Naive thymus-derived CD8-positive, alpha-beta T cell (primary cell): ENCODE data around the gene PSMA4. TPM values are rescaled to one million over a fixed set of nuclear protein-coding genes. Genes with fewer than 3 reads are reported as not detected.
A peak's percentile ranks its signal among the peaks of the same experiment; 100 is the strongest.
"Not testable (repeated sequence)": the region's sequence is repeated elsewhere in the genome, so short reads cannot be mapped to it uniquely, and the experiment has no call there.

Experiments used
- ATAC-seq, 2 donors: fragments of 150-1000 bp; cut with Tn5 transposase in 1 of 2; sonication (Bioruptor Pico), chemical (Tn5 transposase) in 1 of 2; 1 replicate in 1 of 2; 2 replicates in 1 of 2; pipeline ENCODE4 v1.10.0; 2021; ENCODE audit warnings: mild to moderate bottlenecking in 2 of 2, moderate library complexity in 2 of 2
- POLR2A ChIA-PET: fragments of 350-600 bp; sonication (Branson Sonifier 250); formaldehyde crosslinking; loops from one replicate; lab custom pipeline; 2021; ENCODE audit warnings: antibody characterized with exemption; lab: Charles Lee
- DNase-seq, 10 donors: peaks; one replicate each; pipeline versions ENCODE4 v3.0.0 to v3.0.0-alpha.2; 2020 to 2022
- H3K27ac Mint-ChIP-seq, 10 donors: one replicate each; pipeline ENCODE4 v1.8.0; 2020 to 2022; ENCODE audit warnings: mild to moderate bottlenecking in 10 of 10, mixed read lengths in 10 of 10, moderate library complexity in 4 of 10, inconsistent platforms in 1 of 10
- H3K27me3 Mint-ChIP-seq, 5 donors: one replicate each; pipeline ENCODE4 v1.8.0; 2021 to 2022; ENCODE audit warnings: mixed read lengths in 5 of 5
- H3K36me3 Mint-ChIP-seq, 3 donors: one replicate each; pipeline ENCODE4 v1.8.0; 2020 to 2022; ENCODE audit warnings: mixed read lengths in 3 of 3, mild to moderate bottlenecking in 2 of 3, inconsistent platforms in 1 of 3
- H3K4me1 Mint-ChIP-seq, 4 donors: one replicate each; pipeline ENCODE4 v1.8.0; 2021 to 2022; ENCODE audit warnings: mixed read lengths in 4 of 4
- H3K4me3 Mint-ChIP-seq, 10 donors: one replicate each; pipeline ENCODE4 v1.8.0; 2020 to 2022; ENCODE audit warnings: mild to moderate bottlenecking in 10 of 10, mixed read lengths in 10 of 10, moderate library complexity in 6 of 10, inconsistent platforms in 1 of 10
- H3K9me3 Mint-ChIP-seq, 9 donors: one replicate each; pipeline ENCODE4 v1.8.0; 2020 to 2022; ENCODE audit warnings: mixed read lengths in 9 of 9, mild to moderate bottlenecking in 3 of 9, inconsistent platforms in 1 of 9, moderate library complexity in 1 of 9
- polyA plus RNA-seq, 3 donors: library from polyadenylated mRNA; unstranded; fragments of 300-500 nt; fragmentation: Illumina TruSeq; gene quantifications; one replicate each; pipeline ENCODE4 v1.2.3, GENCODE V29; 2021
- total RNA-seq, 8 experiments: library from RNA in 2 of 8; stranded (reverse) in 2 of 8; gene quantifications; one replicate each; pipeline ENCODE4 v1.2.3 and lab custom pipeline; 2021 to 2026

PSMA4 gene
- total and polyA plus RNA-seq, 5 experiments from 2014 or later: 87.0 to 218 (median 170) TPM

GRCh38 chr15:78560201-78560600, 20.0 kb downstream of the PSMA4 start:
- H3K9me3 Mint-ChIP-seq, H3K27ac Mint-ChIP-seq, POLR2A ChIA-PET, H3K4me3 Mint-ChIP-seq, ATAC-seq, H3K36me3 Mint-ChIP-seq, DNase-seq: not testable (repeated sequence)
- Mint-ChIP-seq H3K27me3 (peaks cover 0 to 22% (median 8%) of the 10 kb centered on the region in 5 donors), H3K4me1 (peaks cover 6 to 11% (median 9%) of the 10 kb centered on the region in 4 donors)

- no peak for ATAC-seq
- H3K9me3 Mint-ChIP-seq: no peaks in the 10 kb centered on the region
- peaks cover 13 to 21% (median 17%) of the 10 kb centered on the region in 4 donors for H3K4me1 Mint-ChIP-seq
- H3K27ac Mint-ChIP-seq: peak overlapping the region in 1 of 10 donors; percentile 6
- POLR2A ChIA-PET: no interaction called here
- no peak overlapping the region for H3K4me3 Mint-ChIP-seq
- peaks cover 4 to 28% (median 14%) of the 10 kb centered on the region in 5 donors for H3K27me3 Mint-ChIP-seq
- no peak for DNase-seq
- H3K36me3 Mint-ChIP-seq: peaks cover 0 to 9% (median 0%) of the 10 kb centered on the region in 3 donors
Measured at GRCh38 chr15:78561490-78561889, 21.2 kb downstream of the PSMA4 start.

- H3K27ac Mint-ChIP-seq: peak overlapping the region in 1 of 10 donors; percentile 5
- ATAC-seq (no peak), DNase-seq (no peak)
- H3K36me3 Mint-ChIP-seq: peaks cover 0 to 5% (median 0%) of the 10 kb centered on the region in 3 donors
- no peaks in the 10 kb centered on the region for H3K9me3 Mint-ChIP-seq
- POLR2A ChIA-PET: no interaction called here
- peaks cover 15 to 22% (median 20%) of the 10 kb centered on the region in 4 donors for H3K4me1 Mint-ChIP-seq
- peak overlapping the region in 1 of 10 donors; percentile 31 for H3K4me3 Mint-ChIP-seq
- H3K27me3 Mint-ChIP-seq: peaks cover 9 to 27% (median 17%) of the 10 kb centered on the region in 5 donors
Measured at GRCh38 chr15:78563092-78563491, 22.8 kb downstream of the PSMA4 start.

GRCh38 chr15:78564743-78565096, 24.5 kb downstream of the PSMA4 start:
- POLR2A ChIA-PET: interaction anchor here (2.2 kb wide), 1 partner anchor 25 kb away, joined by 7 read pairs; the partner anchor contains the start of gene PSMA4
- H3K27ac Mint-ChIP-seq: peak overlapping the region in 8 of 10 donors; percentile 12 to 78 (median 58)
- H3K27me3 Mint-ChIP-seq: peaks cover 4 to 27% (median 16%) of the 10 kb centered on the region in 5 donors
- peak overlapping the region; percentile 81 to 97 (median 86) for H3K4me3 Mint-ChIP-seq
- DNase-seq (peak in 1 of 10 donors; percentile 6), ATAC-seq (peak; percentile 22 to 24)
- H3K36me3 Mint-ChIP-seq: peaks cover 0 to 3% (median 0%) of the 10 kb centered on the region in 3 donors
- peaks cover 15 to 22% (median 20%) of the 10 kb centered on the region in 4 donors for H3K4me1 Mint-ChIP-seq
- no peaks in the 10 kb centered on the region for H3K9me3 Mint-ChIP-seq

- peak; percentile 76 to 83 for ATAC-seq
Measured at GRCh38 chr15:78565097-78565950, 25.1 kb downstream of the PSMA4 start, which contains the start of gene CHRNA5. CHRNA5 (plus strand) TSS chr15:78565520; CDS start chr15:78565720, 200 bp downstream.

GRCh38 chr15:78565951-78566774, 25.9 kb downstream of the PSMA4 start:
- DNase-seq (peak in 3 of 10 donors; percentile 5 to 14 (median 12)), ATAC-seq (peak; percentile 27 to 43)
- Mint-ChIP-seq H3K4me3 (peak overlapping the region; percentile 79 to 94 (median 86)), H3K4me1 (peaks cover 15 to 22% (median 20%) of the 10 kb centered on the region in 4 donors), H3K36me3 (peaks cover 0 to 3% (median 0%) of the 10 kb centered on the region in 3 donors), H3K27ac (peak overlapping the region in 4 of 10 donors; percentile 20 to 82 (median 54)), H3K9me3 (no peaks in the 10 kb centered on the region), H3K27me3 (peaks cover 4 to 27% (median 14%) of the 10 kb centered on the region in 5 donors)
- POLR2A ChIA-PET: interaction anchor here (0.7 to 2.2 kb wide), 2 partner anchors 26 to 1554 kb away, joined by 4 to 7 read pairs; partner anchors contain the start of gene PSMA4

More at GRCh38 chr15:78565097-78565950, 25.1 kb downstream of the PSMA4 start, which contains the start of gene CHRNA5:
- DNase-seq: peak in 8 of 10 donors; percentile 10 to 44 (median 27)
- Mint-ChIP-seq H3K4me1 (peaks cover 15 to 22% (median 20%) of the 10 kb centered on the region in 4 donors), H3K27me3 (peaks cover 4 to 27% (median 14%) of the 10 kb centered on the region in 5 donors), H3K27ac (peak within 1 kb of the TSS in 9 of 10 donors; percentile 20 to 82 (median 58)), H3K9me3 (no peaks in the 10 kb centered on the region), H3K4me3 (peak within 1 kb of the TSS; percentile 85 to 97 (median 88)), H3K36me3 (peaks cover 0 to 3% (median 0%) of the 10 kb centered on the region in 3 donors)
- POLR2A ChIA-PET: interaction anchor here (0.6 to 2.2 kb wide), 2 partner anchors 25 to 84 kb away, joined by 4 to 7 read pairs; partner anchors contain the start of gene PSMA4

- ATAC-seq (no peak), DNase-seq (no peak)
- Mint-ChIP-seq H3K27me3 (peaks cover 4 to 20% (median 13%) of the 10 kb centered on the region in 5 donors), H3K27ac (no peak overlapping the region), H3K36me3 (no peaks in the 10 kb centered on the region), H3K4me1 (peaks cover 15 to 22% (median 20%) of the 10 kb centered on the region in 4 donors), H3K9me3 (no peaks in the 10 kb centered on the region), H3K4me3 (peak overlapping the region in 1 of 10 donors; percentile 12)
- POLR2A ChIA-PET: no interaction called here
Measured at GRCh38 chr15:78567531-78567930, 27.3 kb downstream of the PSMA4 start.

- POLR2A ChIA-PET: interaction anchor here (0.7 kb wide), 1 partner anchor 13 kb away, joined by 6 read pairs; no protein-coding TSS in a partner anchor
- no peak overlapping the region for H3K4me3 Mint-ChIP-seq
- H3K9me3 Mint-ChIP-seq: no peaks in the 10 kb centered on the region
- H3K36me3 Mint-ChIP-seq: no peaks in the 10 kb centered on the region
- DNase-seq (no peak), ATAC-seq (no peak)
- H3K4me1 Mint-ChIP-seq: peaks cover 7 to 10% (median 9%) of the 10 kb centered on the region in 4 donors
- no peak overlapping the region for H3K27ac Mint-ChIP-seq
- H3K27me3 Mint-ChIP-seq: peaks cover 6 to 16% (median 12%) of the 10 kb centered on the region in 5 donors
Measured at GRCh38 chr15:78570710-78571109, 30.5 kb downstream of the PSMA4 start.

GRCh38 chr15:78571382-78571781, 31.1 kb downstream of the PSMA4 start:
- ATAC-seq (no peak), DNase-seq (no peak)
- peaks cover 2 to 4% (median 4%) of the 10 kb centered on the region in 4 donors for H3K4me1 Mint-ChIP-seq
- no peak overlapping the region for H3K4me3 Mint-ChIP-seq
- no peaks in the 10 kb centered on the region for H3K36me3 Mint-ChIP-seq
- H3K27ac Mint-ChIP-seq: no peak overlapping the region
- POLR2A ChIA-PET: interaction anchor here (0.7 kb wide), 1 partner anchor 13 kb away, joined by 6 read pairs; no protein-coding TSS in a partner anchor
- H3K9me3 Mint-ChIP-seq: no peaks in the 10 kb centered on the region
- H3K27me3 Mint-ChIP-seq: peaks cover 4 to 11% (median 8%) of the 10 kb centered on the region in 5 donors

GRCh38 chr15:78573416-78573815, 33.2 kb downstream of the PSMA4 start:
- Mint-ChIP-seq H3K36me3 (no peaks in the 10 kb centered on the region), H3K4me3 (no peak overlapping the region), H3K9me3 (no peaks in the 10 kb centered on the region), H3K27me3 (peaks cover 0 to 6% (median 4%) of the 10 kb centered on the region in 5 donors), H3K27ac (no peak overlapping the region), H3K4me1 (no peaks in the 10 kb centered on the region)
- DNase-seq: no peak
- no peak for ATAC-seq
- POLR2A ChIA-PET: interaction anchor here (0.6 kb wide), 1 partner anchor 68 kb away, joined by 4 read pairs; no protein-coding TSS in a partner anchor

GRCh38 chr15:78574944-78575343, 34.7 kb downstream of the PSMA4 start:
- no peaks in the 10 kb centered on the region for H3K36me3 Mint-ChIP-seq
- POLR2A ChIA-PET: interaction anchor here (0.7 to 0.8 kb wide), 2 partner anchors 45 to 68 kb away, joined by 4 to 5 read pairs; no protein-coding TSS in a partner anchor
- H3K9me3 Mint-ChIP-seq: no peaks in the 10 kb centered on the region
- no peak overlapping the region for H3K4me3 Mint-ChIP-seq
- no peak overlapping the region for H3K27ac Mint-ChIP-seq
- no peaks in the 10 kb centered on the region for H3K4me1 Mint-ChIP-seq
- no peak for ATAC-seq
- no peak for DNase-seq
- H3K27me3 Mint-ChIP-seq: peaks cover 0 to 6% (median 4%) of the 10 kb centered on the region in 5 donors
